ENCODE measurements around the gene UNC13A.

The UNC13A gene

DNA sequence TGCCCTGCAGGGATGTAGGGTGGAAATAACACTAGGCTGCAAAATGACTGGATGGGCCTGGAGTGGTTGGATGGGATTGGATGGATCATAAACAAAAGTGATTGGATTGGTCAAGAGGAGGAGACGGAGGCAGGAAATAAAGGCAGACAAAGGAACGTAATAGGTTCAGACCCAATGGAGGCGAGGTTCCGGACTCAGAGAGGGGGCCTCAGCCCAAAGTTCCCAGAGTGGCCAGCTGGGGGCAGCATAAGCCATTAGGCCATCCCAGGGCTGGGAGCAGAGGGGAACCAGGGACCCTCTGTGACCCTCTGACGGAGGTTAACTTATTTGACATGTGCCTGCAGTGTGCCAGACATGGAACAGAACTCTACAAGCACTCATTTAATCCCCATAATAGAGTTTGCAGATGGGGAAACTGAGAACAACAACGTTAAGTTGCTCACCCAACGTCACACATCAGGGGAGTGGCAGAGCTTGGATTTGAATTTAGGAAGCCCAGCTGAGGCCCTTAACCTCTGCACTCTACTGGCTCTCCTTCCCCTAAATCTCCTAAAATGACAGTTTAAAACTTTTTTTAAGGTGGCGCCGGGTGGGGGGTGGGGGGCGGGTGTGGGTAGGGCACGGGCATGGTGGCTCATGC is 15.8 kb upstream of the UNC13A start:
- Mint-ChIP-seq H3K36me3 (ENCODE audit: low read depth) (no peaks in the 10 kb centered on the region), H3K4me3 (no peak overlapping the region), H3K4me1 (peaks cover under 1% of the 10 kb centered on the region), H3K27me3 (ENCODE audit: low read depth, poor library complexity) (peaks cover 28% of the 10 kb centered on the region), H3K9me3 (peaks cover 4% of the 10 kb centered on the region), H3K27ac (no peak overlapping the region)
- TF ChIP-seq, protein P1, sequence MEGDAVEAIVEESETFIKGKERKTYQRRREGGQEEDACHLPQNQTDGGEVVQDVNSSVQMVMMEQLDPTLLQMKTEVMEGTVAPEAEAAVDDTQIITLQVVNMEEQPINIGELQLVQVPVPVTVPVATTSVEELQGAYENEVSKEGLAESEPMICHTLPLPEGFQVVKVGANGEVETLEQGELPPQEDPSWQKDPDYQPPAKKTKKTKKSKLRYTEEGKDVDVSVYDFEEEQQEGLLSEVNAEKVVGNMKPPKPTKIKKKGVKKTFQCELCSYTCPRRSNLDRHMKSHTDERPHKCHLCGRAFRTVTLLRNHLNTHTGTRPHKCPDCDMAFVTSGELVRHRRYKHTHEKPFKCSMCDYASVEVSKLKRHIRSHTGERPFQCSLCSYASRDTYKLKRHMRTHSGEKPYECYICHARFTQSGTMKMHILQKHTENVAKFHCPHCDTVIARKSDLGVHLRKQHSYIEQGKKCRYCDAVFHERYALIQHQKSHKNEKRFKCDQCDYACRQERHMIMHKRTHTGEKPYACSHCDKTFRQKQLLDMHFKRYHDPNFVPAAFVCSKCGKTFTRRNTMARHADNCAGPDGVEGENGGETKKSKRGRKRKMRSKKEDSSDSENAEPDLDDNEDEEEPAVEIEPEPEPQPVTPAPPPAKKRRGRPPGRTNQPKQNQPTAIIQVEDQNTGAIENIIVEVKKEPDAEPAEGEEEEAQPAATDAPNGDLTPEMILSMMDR (IDR thresholded peaks at IDR 0.05), result peak; percentile 73
- peak; percentile 70 for DNase-seq

DNA sequence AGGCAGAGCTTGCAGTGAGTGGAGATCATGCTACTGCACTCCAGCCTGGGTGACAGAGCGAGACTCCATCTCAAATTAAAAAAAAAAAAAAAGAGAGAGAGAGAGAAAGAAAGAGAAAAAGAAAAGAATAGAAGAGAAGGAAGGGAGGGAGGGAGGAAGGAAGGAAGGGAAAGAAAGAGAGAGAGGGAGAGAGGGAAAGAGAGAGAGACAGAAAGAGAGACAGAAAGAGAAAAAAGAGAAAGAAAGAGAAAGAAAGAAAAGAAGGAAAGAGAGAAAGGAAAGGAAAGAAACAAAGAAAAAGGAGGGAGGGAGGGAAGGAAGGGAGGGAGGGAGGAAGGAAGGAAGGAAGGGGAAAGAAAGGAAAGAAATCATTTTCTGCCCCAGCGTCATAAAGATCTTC is 7.0 kb upstream of the UNC13A start:
- Mint-ChIP-seq H3K27me3 (ENCODE audit: low read depth, poor library complexity) (peaks cover 68% of the 10 kb centered on the region), H3K4me1 (no peaks in the 10 kb centered on the region), H3K27ac (no peak overlapping the region), H3K9me3 (no peaks in the 10 kb centered on the region), H3K36me3 (ENCODE audit: low read depth) (no peaks in the 10 kb centered on the region), H3K4me3 (no peak overlapping the region)
- DNase-seq, result no peak
- TF ChIP-seq, protein P1 (IDR thresholded peaks at IDR 0.05), result no peak

DNA sequence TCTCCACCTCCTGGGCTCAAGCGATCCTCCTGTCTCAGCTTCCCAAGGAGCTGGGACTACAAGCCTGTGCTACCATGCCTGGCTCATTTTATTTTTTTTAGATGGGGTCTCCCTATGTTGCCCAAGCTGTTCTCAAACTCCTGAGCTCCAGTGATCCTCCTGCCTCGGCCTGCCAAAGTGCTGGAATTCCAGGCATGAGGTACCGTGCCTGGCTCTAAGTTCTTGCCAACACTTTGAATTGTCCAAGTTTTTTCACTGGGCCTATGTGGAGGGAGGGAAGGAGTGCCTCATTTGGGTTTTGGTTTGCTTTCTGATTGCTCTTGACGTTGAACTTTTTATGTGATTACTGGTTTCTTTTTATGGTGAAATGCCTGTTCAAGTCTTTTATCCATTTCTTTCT is 4.4 kb upstream of the UNC13A start:
- Mint-ChIP-seq H3K27me3 (ENCODE audit: low read depth, poor library complexity) (peaks cover 70% of the 10 kb centered on the region), H3K4me3 (no peak overlapping the region), H3K36me3 (ENCODE audit: low read depth) (no peaks in the 10 kb centered on the region), H3K4me1 (peaks cover 8% of the 10 kb centered on the region), H3K27ac (no peak overlapping the region), H3K9me3 (no peaks in the 10 kb centered on the region)
- TF ChIP-seq, protein P1 (IDR thresholded peaks at IDR 0.05), result no peak
- DNase-seq, result no peak

DNA sequence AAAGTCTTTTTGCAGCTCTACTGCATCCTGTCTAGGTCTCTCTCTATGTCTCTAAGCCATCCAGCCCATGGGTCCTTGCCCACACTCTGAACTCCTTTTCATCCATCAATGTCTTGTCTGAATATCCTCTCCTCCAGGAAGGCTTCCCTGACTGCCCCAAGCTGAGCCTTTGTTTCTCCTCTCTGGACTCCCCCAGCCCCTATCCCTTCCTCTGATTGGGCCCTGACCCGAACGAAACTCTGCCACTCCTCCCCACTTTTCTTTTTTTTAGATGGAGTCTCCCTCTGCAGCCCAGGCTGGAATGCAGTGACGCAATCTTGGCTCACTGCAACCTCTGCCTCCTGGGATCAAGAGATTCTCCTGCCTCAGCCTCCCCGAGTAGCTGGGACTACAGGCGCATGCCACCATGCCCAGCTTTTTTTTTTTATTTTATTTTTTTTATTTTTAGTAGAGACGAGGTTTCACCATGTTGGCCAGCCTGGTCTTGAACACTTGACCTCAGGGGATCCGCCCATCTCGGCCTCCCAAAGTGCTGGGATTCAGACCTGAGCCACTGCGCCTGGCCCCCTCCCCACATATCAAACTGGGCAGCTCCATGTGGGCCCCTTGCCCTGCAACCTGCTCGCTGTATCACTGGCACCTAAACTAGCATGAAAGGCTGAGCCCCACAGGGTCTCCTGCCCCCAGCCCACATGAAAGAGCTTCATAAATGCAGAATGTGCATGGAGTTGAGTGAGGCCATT is 870 bp upstream of the UNC13A start:
- Mint-ChIP-seq H3K27me3 (ENCODE audit: low read depth, poor library complexity) (peaks cover 73% of the 10 kb centered on the region), H3K9me3 (no peaks in the 10 kb centered on the region), H3K36me3 (ENCODE audit: low read depth) (no peaks in the 10 kb centered on the region), H3K4me1 (peaks cover 10% of the 10 kb centered on the region), H3K27ac (no peak overlapping the region), H3K4me3 (peak overlapping the region; percentile 61)
- DNase-seq, result no peak
- TF ChIP-seq, protein P1 (IDR thresholded peaks at IDR 0.05), result no peak

DNA sequence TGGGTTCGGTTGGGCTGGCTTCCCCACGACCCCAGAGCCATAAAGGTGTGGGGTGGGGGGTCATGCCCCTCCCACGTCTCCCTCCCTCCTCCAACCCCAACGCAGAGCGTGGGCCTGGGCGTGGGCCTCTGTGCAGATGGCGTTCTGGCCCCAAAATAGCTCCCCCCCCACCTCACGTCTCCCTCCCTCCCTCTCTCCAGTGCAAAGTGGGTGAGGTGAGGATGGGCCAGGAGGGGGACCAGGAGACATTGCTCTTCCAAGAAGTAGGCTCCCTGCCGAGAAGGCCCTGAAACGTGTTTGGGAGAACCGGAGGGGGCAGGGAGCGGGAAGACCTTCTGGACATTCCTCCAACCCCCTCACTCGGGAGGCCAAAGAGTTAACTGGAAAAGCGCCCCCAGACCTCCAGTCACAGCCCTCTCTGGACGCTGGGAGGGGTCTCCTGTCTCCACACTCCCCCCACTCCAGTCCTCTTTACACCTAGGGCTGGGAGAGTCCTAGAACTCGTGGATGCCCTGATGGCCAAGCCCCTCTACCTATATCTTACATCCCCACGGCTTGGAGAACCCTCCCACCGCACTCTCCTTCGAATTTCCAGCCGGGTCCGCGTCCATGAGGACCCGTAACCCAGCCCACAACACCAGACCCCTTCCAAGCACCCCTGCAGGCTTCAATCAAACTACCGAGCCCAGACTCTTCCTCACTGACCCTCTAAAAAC is 855 bp downstream of the UNC13A start:
- Mint-ChIP-seq H3K4me1 (peaks cover 10% of the 10 kb centered on the region), H3K9me3 (no peaks in the 10 kb centered on the region), H3K27ac (no peak overlapping the region), H3K4me3 (peak overlapping the region; percentile 46), H3K27me3 (ENCODE audit: low read depth, poor library complexity) (peaks cover 84% of the 10 kb centered on the region), H3K36me3 (ENCODE audit: low read depth) (no peaks in the 10 kb centered on the region)
- no peak for DNase-seq
- TF ChIP-seq, protein P1 (IDR thresholded peaks at IDR 0.05), result no peak

Data from nephron progenitor cell (in vitro differentiated cells).